ENCODE measurements around the gene MYLK3.

DNA sequence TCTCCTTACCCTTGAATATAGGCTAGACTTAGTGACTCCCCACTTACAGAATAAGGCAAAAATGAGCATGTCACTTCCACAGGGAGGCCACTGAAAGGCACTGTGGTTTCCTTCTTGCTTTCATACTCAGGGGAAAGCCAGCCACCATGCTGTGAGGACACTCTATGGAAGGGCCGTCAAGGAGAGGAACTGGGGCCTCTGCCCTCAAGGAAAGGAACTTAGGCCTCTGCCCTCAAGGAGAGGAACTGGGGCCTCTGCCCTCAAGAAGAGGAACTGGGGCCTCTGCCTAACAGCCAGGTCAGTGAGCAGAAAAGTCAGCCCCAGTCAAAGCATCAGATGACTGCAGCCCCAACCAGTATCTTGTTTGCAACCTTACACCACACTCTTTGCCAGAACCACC, 89.2 kb downstream of the MYLK3 start:
- TF ChIP-seq GATA2 (IDR thresholded peaks at IDR 0.05; ENCODE audit: low read depth, low read length) (no peak), GATA3 (IDR thresholded peaks at IDR 0.05; ENCODE audit: low read depth, low read length) (no peak)
